Hematopoietic multipotent progenitor cell treated with erythropoietin and hydrocortisone succinate and interleukin-3 and kit ligand, for 17 days (in vitro differentiated cells): ENCODE data around the gene PRAMEF6.
"Not testable (repeated sequence)": the region's sequence is repeated elsewhere in the genome, so short reads cannot be mapped to it uniquely, and the experiment has no call there.

Experiments used
- DNase-seq: peaks from one replicate; pipeline ENCODE4 v3.0.0-alpha.2; 2015; ENCODE audit warnings: low spot score

The PRAMEF6 gene

GRCh38 chr1:12947480-12947879 is at the start of gene PRAMEF6:
Gene PRAMEF6 (minus strand): TSS chr1:12947580. CDS start chr1:12942518, 5,062 bp downstream.
- DNase-seq: not testable (repeated sequence)

- not testable (repeated sequence) for DNase-seq
These were observed 23.0 kb downstream of the PRAMEF6 start for GRCh38 chr1:12924368-12924767.

- not testable (repeated sequence) for DNase-seq
These were observed 25.6 kb downstream of the PRAMEF6 start for GRCh38 chr1:12921749-12922148.

- not testable (repeated sequence) for DNase-seq
These were observed 31.1 kb downstream of the PRAMEF6 start, which contains the start of gene PRAMEF7 for GRCh38 chr1:12916310-12916709. Gene PRAMEF7 (plus strand): TSS chr1:12916610. CDS start chr1:12917693, 1,083 bp downstream.

GRCh38 chr1:12903793-12904572 is 43.4 kb downstream of the PRAMEF6 start:
- not testable (repeated sequence) for DNase-seq

GRCh38 chr1:12899186-12899585 is 48.2 kb downstream of the PRAMEF6 start:
- DNase-seq: not testable (repeated sequence)

- not testable (repeated sequence) for DNase-seq
These were observed 49.2 kb downstream of the PRAMEF6 start, which contains the start of gene PRAMEF10 for GRCh38 chr1:12898170-12898569. Gene PRAMEF10 (minus strand): TSS chr1:12898270. CDS start chr1:12895847, 2,423 bp downstream.
